Measurements from ENCODE around the gene SLC13A3. TPM values are rescaled to one million over a fixed set of nuclear protein-coding genes. Genes with fewer than 3 reads are reported as not detected.

SLC13A3 gene
- total RNA-seq, 1 donor from 2014 or later = 0.66 TPM

DNA sequence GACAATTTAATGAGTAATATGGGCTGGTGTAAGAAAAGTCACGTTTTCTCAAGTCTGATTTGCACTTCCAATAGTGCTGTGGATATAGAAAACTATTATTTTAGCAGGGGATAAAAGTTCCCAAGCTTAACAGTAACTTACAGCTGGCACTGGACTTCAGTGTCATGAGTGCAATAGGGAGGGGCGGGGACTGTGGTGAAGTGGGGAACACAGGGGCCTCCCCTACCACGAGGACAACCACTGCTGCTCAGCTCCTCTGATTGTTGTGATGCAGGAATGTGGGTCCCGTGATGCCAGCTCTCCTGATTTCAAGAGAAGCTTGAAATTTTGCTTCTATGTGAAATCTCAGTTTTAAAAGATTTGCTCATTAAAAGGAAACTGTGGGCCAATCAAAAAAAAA, 24.0 kb downstream of the SLC13A3 start:
- no peaks in the 10 kb centered on the region for H3K4me1 ChIP-seq (ENCODE audit: insufficient read depth, low read length)
- no peak for TF ChIP-seq EZH2 (IDR thresholded peaks at IDR 0.05; ENCODE audit: insufficient read depth, low read length)
- TF ChIP-seq, protein P1, sequence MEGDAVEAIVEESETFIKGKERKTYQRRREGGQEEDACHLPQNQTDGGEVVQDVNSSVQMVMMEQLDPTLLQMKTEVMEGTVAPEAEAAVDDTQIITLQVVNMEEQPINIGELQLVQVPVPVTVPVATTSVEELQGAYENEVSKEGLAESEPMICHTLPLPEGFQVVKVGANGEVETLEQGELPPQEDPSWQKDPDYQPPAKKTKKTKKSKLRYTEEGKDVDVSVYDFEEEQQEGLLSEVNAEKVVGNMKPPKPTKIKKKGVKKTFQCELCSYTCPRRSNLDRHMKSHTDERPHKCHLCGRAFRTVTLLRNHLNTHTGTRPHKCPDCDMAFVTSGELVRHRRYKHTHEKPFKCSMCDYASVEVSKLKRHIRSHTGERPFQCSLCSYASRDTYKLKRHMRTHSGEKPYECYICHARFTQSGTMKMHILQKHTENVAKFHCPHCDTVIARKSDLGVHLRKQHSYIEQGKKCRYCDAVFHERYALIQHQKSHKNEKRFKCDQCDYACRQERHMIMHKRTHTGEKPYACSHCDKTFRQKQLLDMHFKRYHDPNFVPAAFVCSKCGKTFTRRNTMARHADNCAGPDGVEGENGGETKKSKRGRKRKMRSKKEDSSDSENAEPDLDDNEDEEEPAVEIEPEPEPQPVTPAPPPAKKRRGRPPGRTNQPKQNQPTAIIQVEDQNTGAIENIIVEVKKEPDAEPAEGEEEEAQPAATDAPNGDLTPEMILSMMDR (IDR thresholded peaks at IDR 0.05; ENCODE audit: insufficient read depth, low read depth, low read length) = no peak
- H3K4me2 ChIP-seq (ENCODE audit: low read length) = no peak overlapping the region
- H3K79me2 ChIP-seq (ENCODE audit: insufficient read depth, low read length) = no peaks in the 10 kb centered on the region
- H3K4me3 ChIP-seq (ENCODE audit: insufficient read depth, low read depth, low read length) = no peak overlapping the region
- H3K4me3 Mint-ChIP-seq (ENCODE audit: unreplicated experiment) = no peak overlapping the region
- H3K4me1 Mint-ChIP-seq (ENCODE audit: low read depth, unreplicated experiment) = peaks cover 5% of the 10 kb centered on the region
- H3K27ac Mint-ChIP-seq (ENCODE audit: unreplicated experiment) = no peak overlapping the region
- H3K9me3 Mint-ChIP-seq (ENCODE audit: unreplicated experiment) = peaks cover 14% of the 10 kb centered on the region
- FAIRE-seq (no peak), DNase-seq (ENCODE audit: low read depth) (no peak)
- H3K27me3 Mint-ChIP-seq (ENCODE audit: low read depth, unreplicated experiment) = peaks cover 4% of the 10 kb centered on the region
- no peak overlapping the region for H3K27ac ChIP-seq (ENCODE audit: low read depth, low read length)
- no peak overlapping the region for H3K9ac ChIP-seq (ENCODE audit: low read length)
- no peaks in the 10 kb centered on the region for H4K20me1 ChIP-seq (ENCODE audit: insufficient read depth, low read length)
- H3K9me3 ChIP-seq (ENCODE audit: insufficient read depth, low read depth, low read length) = peaks cover 3% of the 10 kb centered on the region
- no peaks in the 10 kb centered on the region for H3K27me3 ChIP-seq (ENCODE audit: insufficient read depth, low read length)
- peaks cover 2% of the 10 kb centered on the region for H3K36me3 Mint-ChIP-seq (ENCODE audit: low read depth, unreplicated experiment)
- no peak overlapping the region for H2AFZ ChIP-seq (ENCODE audit: low read depth, low read length)
- H3K36me3 ChIP-seq (ENCODE audit: insufficient read depth, low read length) = no peaks in the 10 kb centered on the region

DNA sequence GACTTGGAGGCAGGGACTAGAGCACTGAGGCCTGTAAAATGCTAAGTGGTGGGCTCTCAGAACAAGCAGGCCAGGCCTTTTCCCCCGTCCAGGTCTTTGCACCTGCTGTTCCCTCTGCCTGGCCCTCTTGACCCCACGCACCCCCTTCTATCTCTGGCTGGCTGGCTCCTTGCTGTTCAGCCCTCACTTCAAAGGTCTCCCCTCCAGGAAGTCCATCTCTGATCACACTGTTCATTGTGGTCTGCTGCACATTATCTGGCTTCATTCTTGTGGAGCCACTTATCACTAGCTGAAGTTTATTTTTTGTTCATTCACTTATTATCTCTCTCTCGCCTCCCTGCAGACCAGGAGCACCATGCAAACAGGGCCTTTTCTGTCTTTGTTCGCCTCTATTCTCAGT, 24.5 kb downstream of the SLC13A3 start:
- DNase-seq (ENCODE audit: low read depth) (no peak), FAIRE-seq (no peak)
- Mint-ChIP-seq H3K4me1 (ENCODE audit: low read depth, unreplicated experiment) (peaks cover 10% of the 10 kb centered on the region), H3K27ac (ENCODE audit: unreplicated experiment) (no peak overlapping the region), H3K27me3 (ENCODE audit: low read depth, unreplicated experiment) (peaks cover 4% of the 10 kb centered on the region), H3K36me3 (ENCODE audit: low read depth, unreplicated experiment) (peaks cover 2% of the 10 kb centered on the region), H3K4me3 (ENCODE audit: unreplicated experiment) (no peak overlapping the region), H3K9me3 (ENCODE audit: unreplicated experiment) (peaks cover 14% of the 10 kb centered on the region)
- Histone ChIP-seq H4K20me1 (ENCODE audit: insufficient read depth, low read length) (no peaks in the 10 kb centered on the region), H3K4me2 (ENCODE audit: low read length) (no peak overlapping the region), H3K9ac (ENCODE audit: low read length) (no peak overlapping the region), H3K27me3 (ENCODE audit: insufficient read depth, low read length) (no peaks in the 10 kb centered on the region), H3K79me2 (ENCODE audit: insufficient read depth, low read length) (no peaks in the 10 kb centered on the region), H3K36me3 (ENCODE audit: insufficient read depth, low read length) (no peaks in the 10 kb centered on the region), H3K9me3 (ENCODE audit: insufficient read depth, low read depth, low read length) (peaks cover 3% of the 10 kb centered on the region), H3K4me1 (ENCODE audit: insufficient read depth, low read length) (no peaks in the 10 kb centered on the region), H2AFZ (ENCODE audit: low read depth, low read length) (no peak overlapping the region), H3K27ac (ENCODE audit: low read depth, low read length) (no peak overlapping the region), H3K4me3 (ENCODE audit: insufficient read depth, low read depth, low read length) (no peak overlapping the region)
- TF ChIP-seq EZH2 (IDR thresholded peaks at IDR 0.05; ENCODE audit: insufficient read depth, low read length) = no peak
- TF ChIP-seq, protein P1 (IDR thresholded peaks at IDR 0.05; ENCODE audit: insufficient read depth, low read depth, low read length) = no peak

DNA sequence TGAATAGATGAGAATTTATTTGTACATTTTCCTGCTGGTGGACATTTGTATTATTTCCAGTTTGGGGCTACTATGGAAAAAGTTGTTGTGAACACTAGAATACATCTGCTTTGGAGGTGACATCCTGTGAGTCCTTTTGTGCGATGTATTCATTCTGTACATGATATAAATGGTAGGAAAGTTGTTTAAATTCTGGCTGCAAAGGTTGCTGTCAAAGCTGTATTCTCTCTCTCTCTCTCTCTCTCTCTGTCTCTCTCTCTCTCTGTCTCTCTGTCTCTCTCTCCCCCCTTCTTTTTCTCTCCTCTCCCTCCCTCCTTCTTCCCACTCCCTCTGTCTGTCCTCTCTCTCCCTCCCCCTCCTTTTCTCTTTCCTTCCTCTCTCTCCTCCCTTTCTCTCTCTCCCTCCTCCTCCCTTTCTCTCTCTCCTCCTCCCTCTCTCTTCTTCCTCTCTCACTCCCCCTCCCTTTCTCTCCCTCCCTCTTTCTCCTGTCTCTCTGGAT, 25.3 kb downstream of the SLC13A3 start:
- Histone ChIP-seq H3K27me3 (ENCODE audit: insufficient read depth, low read length) (no peaks in the 10 kb centered on the region), H3K9ac (ENCODE audit: low read length) (no peak overlapping the region), H3K36me3 (ENCODE audit: insufficient read depth, low read length) (no peaks in the 10 kb centered on the region), H4K20me1 (ENCODE audit: insufficient read depth, low read length) (no peaks in the 10 kb centered on the region), H3K79me2 (ENCODE audit: insufficient read depth, low read length) (no peaks in the 10 kb centered on the region), H3K4me3 (ENCODE audit: insufficient read depth, low read depth, low read length) (no peak overlapping the region), H3K4me1 (ENCODE audit: insufficient read depth, low read length) (no peaks in the 10 kb centered on the region), H3K9me3 (ENCODE audit: insufficient read depth, low read depth, low read length) (peaks cover 3% of the 10 kb centered on the region), H3K4me2 (ENCODE audit: low read length) (no peak overlapping the region), H3K27ac (ENCODE audit: low read depth, low read length) (no peak overlapping the region), H2AFZ (ENCODE audit: low read depth, low read length) (no peak overlapping the region)
- no peak overlapping the region for H3K4me3 Mint-ChIP-seq (ENCODE audit: unreplicated experiment)
- no peak for TF ChIP-seq EZH2 (IDR thresholded peaks at IDR 0.05; ENCODE audit: insufficient read depth, low read length)
- TF ChIP-seq, protein P1 (IDR thresholded peaks at IDR 0.05; ENCODE audit: insufficient read depth, low read depth, low read length) = no peak
- DNase-seq (ENCODE audit: low read depth) (no peak), FAIRE-seq (no peak)
- peaks cover 14% of the 10 kb centered on the region for H3K4me1 Mint-ChIP-seq (ENCODE audit: low read depth, unreplicated experiment)
- H3K9me3 Mint-ChIP-seq (ENCODE audit: unreplicated experiment) = peaks cover 14% of the 10 kb centered on the region
- peaks cover 4% of the 10 kb centered on the region for H3K27me3 Mint-ChIP-seq (ENCODE audit: low read depth, unreplicated experiment)
- H3K27ac Mint-ChIP-seq (ENCODE audit: unreplicated experiment) = no peak overlapping the region
- peaks cover 2% of the 10 kb centered on the region for H3K36me3 Mint-ChIP-seq (ENCODE audit: low read depth, unreplicated experiment)

Measured in astrocyte (in vitro differentiated cells and primary cell).